ENCODE measurements around the gene GTPBP6. TPM values are rescaled to one million over a fixed set of nuclear protein-coding genes. Genes with fewer than 3 reads are reported as not detected.

The GTPBP6 gene
- total and polyA plus RNA-seq, 2 donors (not counting 3 experiments of a cell fraction or from before 2014, with no cell fraction given): 39.1 to 63.5 TPM

GRCh38 chrX:353566-354535 is 35.3 kb upstream of the GTPBP6 start:
- CTCF ChIA-PET: no interaction called here
- dilution Hi-C loops (cut with MboI; ENCODE audit: extremely low pct_ligation_motif_present, low sequenced_read_pairs): no loop called here
- intact Hi-C loops (cut with micrococcal nuclease): no loop called here
- H3K79me2 ChIP-seq (ENCODE audit: control insufficient read depth, insufficient read depth, low read length): no peaks in the 10 kb centered on the region
- DNase-seq (ENCODE audit: low read depth, low spot score): no peak
- POLR2A ChIA-PET: no interaction called here
- H3K36me3 ChIP-seq (ENCODE audit: control insufficient read depth in 2 of 2, extremely low read depth in 1 of 2, insufficient read depth in 2 of 2, low read length in 2 of 2): no peaks in the 10 kb centered on the region
- H3K9ac ChIP-seq (replicated peaks; ENCODE audit: extremely low read depth, insufficient read depth, low read length): no peak overlapping the region
- H3K9me3 ChIP-seq (replicated peaks; ENCODE audit: control insufficient read depth, insufficient read depth, low read length): no peaks in the 10 kb centered on the region
- H3K4me2 ChIP-seq (ENCODE audit: insufficient read depth, low read length): no peak overlapping the region
- no peaks in the 10 kb centered on the region for H4K20me1 ChIP-seq (replicated peaks; ENCODE audit: control insufficient read depth, extremely low read depth, insufficient read depth, low read length)
- H3K4me1 ChIP-seq (ENCODE audit: control insufficient read depth, extremely low read depth, insufficient read depth, low read length): peaks cover 16% of the 10 kb centered on the region
- no peak overlapping the region for H2AFZ ChIP-seq (ENCODE audit: low read depth, low read length)
- BruUV-seq (replicated peaks): no TSS peak
- H3K27ac ChIP-seq (ENCODE audit: insufficient read depth, low read depth, low read length): no peak overlapping the region
- FAIRE-seq: no peak
- H3K27me3 ChIP-seq (ENCODE audit: control insufficient read depth in 2 of 2, insufficient read depth in 2 of 2, low read length in 2 of 2): no peaks in the 10 kb centered on the region
- TF ChIP-seq CTCF (IDR thresholded peaks at IDR 0.05; ENCODE audit: extremely low read depth in 1 of 2, insufficient read depth in 1 of 2, low read depth in 1 of 2, low read length in 2 of 2) (no peak), EZH2 (IDR thresholded peaks at IDR 0.05; ENCODE audit: borderline replicate concordance, low read depth, low read length, severe bottlenecking) (no peak)
- no peaks in the 10 kb centered on the region for H3K9me1 ChIP-seq (replicated peaks; ENCODE audit: control insufficient read depth, extremely low read depth, insufficient read depth, low read length)
- H3K4me3 ChIP-seq (replicated peaks in 1 of 3; ENCODE audit: insufficient read depth in 1 of 3, low read depth in 1 of 3, low read length in 3 of 3): no peak overlapping the region

- H3K9me1 ChIP-seq (replicated peaks; ENCODE audit: control insufficient read depth, extremely low read depth, insufficient read depth, low read length): no peaks in the 10 kb centered on the region
- no peaks in the 10 kb centered on the region for H3K27me3 ChIP-seq (ENCODE audit: control insufficient read depth in 2 of 2, insufficient read depth in 2 of 2, low read length in 2 of 2)
- FAIRE-seq (no peak), DNase-seq (ENCODE audit: low read depth, low spot score) (no peak)
- no peak overlapping the region for H3K4me2 ChIP-seq (ENCODE audit: insufficient read depth, low read length)
- no peak overlapping the region for H3K4me3 ChIP-seq (replicated peaks in 1 of 3; ENCODE audit: insufficient read depth in 1 of 3, low read depth in 1 of 3, low read length in 3 of 3)
- H2AFZ ChIP-seq (ENCODE audit: low read depth, low read length): no peak overlapping the region
- peaks cover 17% of the 10 kb centered on the region for H3K4me1 ChIP-seq (ENCODE audit: control insufficient read depth, extremely low read depth, insufficient read depth, low read length)
- H4K20me1 ChIP-seq (replicated peaks; ENCODE audit: control insufficient read depth, extremely low read depth, insufficient read depth, low read length): no peaks in the 10 kb centered on the region
- dilution Hi-C loops (cut with MboI; ENCODE audit: extremely low pct_ligation_motif_present, low sequenced_read_pairs) (no loop called here), intact Hi-C loops (cut with micrococcal nuclease) (no loop called here)
- TF ChIP-seq EZH2 (IDR thresholded peaks at IDR 0.05; ENCODE audit: borderline replicate concordance, low read depth, low read length, severe bottlenecking) (no peak), FOS (IDR thresholded peaks at IDR 0.05; ENCODE audit: borderline replicate concordance, insufficient read depth, low read length) (no peak), POLR2A (IDR thresholded peaks at IDR 0.05; ENCODE audit: low read depth, low read length) (no peak), JUN (IDR thresholded peaks at IDR 0.05; ENCODE audit: borderline replicate concordance, insufficient read depth, insufficient read length, low read depth) (no peak), GATA2 (IDR thresholded peaks at IDR 0.05; ENCODE audit: insufficient read depth, insufficient read length, low read depth, low read length) (no peak), CTCF (IDR thresholded peaks at IDR 0.05; ENCODE audit: extremely low read depth in 1 of 2, insufficient read depth in 1 of 2, low read depth in 1 of 2, low read length in 2 of 2) (no peak), MYC (IDR thresholded peaks at IDR 0.05; ENCODE audit: low read depth, low read length) (no peak), MAX (IDR thresholded peaks at IDR 0.05; ENCODE audit: insufficient read depth, insufficient read length) (no peak), POLR2AphosphoS5 (IDR thresholded peaks at IDR 0.05; ENCODE audit: insufficient read depth, low read depth, low read length) (no peak)
- CTCF ChIA-PET: no interaction called here
- H3K79me2 ChIP-seq (ENCODE audit: control insufficient read depth, insufficient read depth, low read length): no peaks in the 10 kb centered on the region
- H3K36me3 ChIP-seq (ENCODE audit: control insufficient read depth in 2 of 2, extremely low read depth in 1 of 2, insufficient read depth in 2 of 2, low read length in 2 of 2): no peaks in the 10 kb centered on the region
- no peak overlapping the region for H3K9ac ChIP-seq (replicated peaks; ENCODE audit: extremely low read depth, insufficient read depth, low read length)
- BruUV-seq (replicated peaks): no TSS peak
- H3K9me3 ChIP-seq (replicated peaks; ENCODE audit: control insufficient read depth, insufficient read depth, low read length): no peaks in the 10 kb centered on the region
- no peak overlapping the region for H3K27ac ChIP-seq (ENCODE audit: insufficient read depth, low read depth, low read length)
- POLR2A ChIA-PET: no interaction called here
Observed at GRCh38 chrX:352582-353314, 34.2 kb upstream of the GTPBP6 start.
